ENCODE results near the gene GGA3.
"Not testable (repeated sequence)": the region's sequence is repeated elsewhere in the genome, so short reads cannot be mapped to it uniquely, and the experiment has no call there.

Gene GGA3

GRCh38 chr17:75271955-75272847 lies 10.8 kb upstream of the GGA3 start:
- no peak for DNase-seq

- peak; percentile 56 for DNase-seq
Observed at GRCh38 chr17:75271233-75271954, 10.0 kb upstream of the GGA3 start.

GRCh38 chr17:75270966-75271232 lies 9.5 kb upstream of the GGA3 start, which contains the start of gene MIF4GD:
TSS of gene MIF4GD (minus strand) at chr17:75271231. CDS start at chr17:75270195, 1,036 bp downstream.
- DNase-seq, result no peak

- DNase-seq, result peak; percentile 3
Observed at GRCh38 chr17:75270218-75270965, 9.0 kb upstream of the GGA3 start.

GRCh38 chr17:75269844-75270217 lies 8.4 kb upstream of the GGA3 start:
- no peak for DNase-seq

- peak; percentile 43 for DNase-seq
Observed at GRCh38 chr17:75267411-75268232, 6.2 kb upstream of the GGA3 start.

GRCh38 chr17:75267153-75267410 lies 5.7 kb upstream of the GGA3 start:
- no peak for DNase-seq

- DNase-seq, result no peak
Observed at GRCh38 chr17:75266316-75267152, 5.1 kb upstream of the GGA3 start.

GRCh38 chr17:75265614-75266315 lies 4.4 kb upstream of the GGA3 start:
- no peak for DNase-seq

GRCh38 chr17:75263055-75263454 lies 1.6 kb upstream of the GGA3 start:
- DNase-seq, result no peak

GRCh38 chr17:75262112-75262606 lies 753 bp upstream of the GGA3 start:
- DNase-seq, result no peak

GRCh38 chr17:75260641-75261335 lies 618 bp downstream of the GGA3 start:
- DNase-seq, result no peak

- not testable (repeated sequence) for DNase-seq
Observed at GRCh38 chr17:75257228-75257627, 4.2 kb downstream of the GGA3 start.

- not testable (repeated sequence) for DNase-seq
Observed at GRCh38 chr17:75255954-75256698, 5.3 kb downstream of the GGA3 start.

GRCh38 chr17:75252039-75252816 lies 9.2 kb downstream of the GGA3 start:
- no peak for DNase-seq

- no peak for DNase-seq
Observed at GRCh38 chr17:75250009-75250471, 11.4 kb downstream of the GGA3 start.

- DNase-seq, result no peak
Observed at GRCh38 chr17:75249564-75249963, 11.8 kb downstream of the GGA3 start.

- no peak for DNase-seq
Observed at GRCh38 chr17:75246404-75246803, 15.0 kb downstream of the GGA3 start.

- no peak for DNase-seq
Observed at GRCh38 chr17:75245011-75245410, 16.4 kb downstream of the GGA3 start.
